HG02943 (cell line): Measurements from ENCODE around the gene PRODH.
"Not testable (repeated sequence)": the region's sequence is repeated elsewhere in the genome, so short reads cannot be mapped to it uniquely, and the experiment has no call there.

Source experiments
- ATAC-seq: cut with Tn5 transposase; IDR thresholded peaks from one replicate; pipeline ENCODE4 v1.9.1; 2021; ENCODE audit warnings: mild to moderate bottlenecking, low read depth, moderate library complexity; ENCODE audit not compliant: unreplicated experiment

Gene PRODH

GRCh38 chr22:18911535-18911934 is 24.6 kb downstream of the PRODH start:
- ATAC-seq = not testable (repeated sequence)

GRCh38 chr22:18909556-18909955 is 26.5 kb downstream of the PRODH start:
- ATAC-seq = no peak

- no peak for ATAC-seq
These were observed 29.2 kb downstream of the PRODH start for GRCh38 chr22:18906896-18907295.

- ATAC-seq = not testable (repeated sequence)
These were observed 29.7 kb downstream of the PRODH start for GRCh38 chr22:18906410-18906745.

GRCh38 chr22:18905540-18906409 is 30.3 kb downstream of the PRODH start, which contains the start of gene DGCR6:
DGCR6 (plus strand) TSS chr22:18906320; CDS start chr22:18906375, 55 bp downstream.
- peak; percentile 86 for ATAC-seq

- ATAC-seq = not testable (repeated sequence)
These were observed 39.9 kb downstream of the PRODH start for GRCh38 chr22:18896037-18896657.

- not testable (repeated sequence) for ATAC-seq
These were observed 42.3 kb downstream of the PRODH start for GRCh38 chr22:18893775-18894174.

- not testable (repeated sequence) for ATAC-seq
These were observed 45.4 kb downstream of the PRODH start for GRCh38 chr22:18890510-18891192.

- no peak for ATAC-seq
These were observed 48.0 kb downstream of the PRODH start for GRCh38 chr22:18888115-18888514.

GRCh38 chr22:18884465-18884864 is 51.6 kb downstream of the PRODH start:
- ATAC-seq = not testable (repeated sequence)

- ATAC-seq = not testable (repeated sequence)
These were observed 54.8 kb downstream of the PRODH start for GRCh38 chr22:18881260-18881659.
